IPS-NIHi7 (cell line): ENCODE data around the gene DCLK1.
A peak's percentile ranks its signal among the peaks of the same experiment; 100 is the strongest.
"Not testable (repeated sequence)": the region's sequence is repeated elsewhere in the genome, so short reads cannot be mapped to it uniquely, and the experiment has no call there.

Experiments
- DNase-seq: peaks from one replicate; pipeline ENCODE4 v3.0.0; 2012; ENCODE audit warnings: mixed read lengths; ENCODE audit errors: extremely low spot score

Gene DCLK1

GRCh38 chr13:35984776-35985453 is 146.3 kb downstream of the DCLK1 start:
- peak; percentile 49 for DNase-seq

- no peak for DNase-seq
These were observed 146.9 kb downstream of the DCLK1 start for GRCh38 chr13:35984287-35984686.

DNA sequence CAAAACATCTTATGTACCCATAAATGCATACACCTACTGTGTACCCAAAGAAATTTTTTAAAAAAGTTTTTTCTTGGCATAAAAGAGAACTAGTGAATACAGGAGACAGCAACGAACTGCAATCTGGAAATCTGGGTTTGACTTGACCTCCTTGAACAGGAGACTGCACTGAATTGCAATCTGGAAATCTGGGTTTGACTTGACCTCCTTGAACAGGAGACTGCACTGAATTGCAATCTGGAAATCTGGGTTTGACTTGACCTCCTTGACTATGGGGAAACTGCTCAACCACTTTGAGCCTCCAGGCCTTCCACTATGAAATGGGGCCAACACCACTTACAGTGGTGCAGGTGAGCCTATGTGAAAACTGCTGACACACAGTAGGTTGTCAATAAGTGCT is 147.5 kb downstream of the DCLK1 start:
- DNase-seq: not testable (repeated sequence)

- no peak for DNase-seq
These were observed 148.0 kb downstream of the DCLK1 start for GRCh38 chr13:35983206-35983605.

GRCh38 chr13:35979361-35979951 is 151.7 kb downstream of the DCLK1 start:
- no peak for DNase-seq

- DNase-seq: peak; percentile 57
These were observed 152.4 kb downstream of the DCLK1 start for GRCh38 chr13:35978607-35979316.

DNA sequence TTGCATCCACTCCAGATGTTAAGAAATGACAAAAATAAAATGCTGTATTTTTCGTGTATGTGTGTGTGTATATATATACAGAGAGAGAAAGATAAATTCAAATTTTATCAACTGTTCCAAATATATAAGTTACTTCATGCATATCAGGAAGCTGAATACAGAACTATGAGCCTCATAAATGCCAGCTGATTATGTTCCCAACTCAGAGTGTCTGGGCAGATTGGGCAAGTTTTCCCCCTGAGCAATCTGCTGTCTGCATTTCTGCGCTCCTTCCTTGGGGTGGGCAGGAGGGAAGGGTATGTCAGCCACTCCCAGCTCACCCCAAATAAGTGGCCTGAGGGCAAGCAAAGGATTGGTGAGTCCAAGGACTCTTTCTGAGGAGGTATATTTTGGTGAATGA is 154.1 kb downstream of the DCLK1 start:
- no peak for DNase-seq

- no peak for DNase-seq
These were observed 155.1 kb downstream of the DCLK1 start for GRCh38 chr13:35976126-35976525.

- not testable (repeated sequence) for DNase-seq
These were observed 164.2 kb downstream of the DCLK1 start for GRCh38 chr13:35966951-35967350.

GRCh38 chr13:35966024-35966423 is 165.2 kb downstream of the DCLK1 start:
- no peak for DNase-seq

DNA sequence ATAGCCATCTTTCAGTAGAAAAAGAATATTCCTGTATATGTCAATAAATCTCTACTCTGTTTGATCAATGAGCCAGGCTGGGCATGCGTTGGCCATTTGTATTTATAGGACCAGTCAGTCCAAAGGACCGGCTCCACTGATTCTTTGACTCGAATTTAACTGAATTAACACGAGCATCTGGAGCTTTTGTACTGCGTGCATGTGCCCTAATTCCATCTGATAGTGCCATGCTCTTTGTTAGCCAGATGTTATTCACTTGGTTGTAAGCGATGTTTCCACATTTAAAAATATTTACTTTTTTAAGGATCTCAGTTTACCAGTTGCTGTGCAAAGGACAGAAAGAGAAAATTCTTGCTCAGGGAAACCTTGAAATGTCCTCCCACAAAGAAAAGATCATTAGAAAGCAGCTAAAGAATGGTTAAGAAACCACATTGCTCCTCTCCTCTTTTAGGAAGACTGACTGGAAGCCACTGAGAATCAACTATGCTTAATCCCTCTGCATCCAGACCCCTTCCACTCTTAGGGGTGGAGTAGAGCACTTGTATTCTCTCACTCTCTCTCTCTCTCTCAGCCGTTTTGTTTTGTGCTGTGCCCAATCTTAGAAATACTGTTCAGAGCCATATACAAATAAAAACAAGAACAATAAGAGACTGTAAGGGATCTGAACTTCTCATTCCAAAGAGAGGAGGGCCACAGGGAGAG is 165.8 kb downstream of the DCLK1 start:
- no peak for DNase-seq

DNA sequence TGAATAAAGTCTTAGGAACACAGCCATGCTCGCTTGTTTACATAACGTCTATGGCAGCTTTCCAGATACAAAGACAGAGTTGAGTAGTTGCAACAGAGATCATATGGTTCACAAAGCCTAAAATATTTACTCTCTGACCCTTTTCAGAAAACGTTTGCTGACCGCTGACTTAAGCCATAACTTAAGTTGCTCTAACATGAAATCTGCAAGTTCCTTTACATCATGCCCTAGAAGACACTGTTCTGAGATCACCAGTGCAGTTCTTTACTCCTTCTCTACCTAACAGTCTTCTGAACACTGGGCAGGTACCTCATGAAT is 166.4 kb downstream of the DCLK1 start:
- DNase-seq: no peak

GRCh38 chr13:35964011-35964862 is 166.9 kb downstream of the DCLK1 start:
- no peak for DNase-seq

DNA sequence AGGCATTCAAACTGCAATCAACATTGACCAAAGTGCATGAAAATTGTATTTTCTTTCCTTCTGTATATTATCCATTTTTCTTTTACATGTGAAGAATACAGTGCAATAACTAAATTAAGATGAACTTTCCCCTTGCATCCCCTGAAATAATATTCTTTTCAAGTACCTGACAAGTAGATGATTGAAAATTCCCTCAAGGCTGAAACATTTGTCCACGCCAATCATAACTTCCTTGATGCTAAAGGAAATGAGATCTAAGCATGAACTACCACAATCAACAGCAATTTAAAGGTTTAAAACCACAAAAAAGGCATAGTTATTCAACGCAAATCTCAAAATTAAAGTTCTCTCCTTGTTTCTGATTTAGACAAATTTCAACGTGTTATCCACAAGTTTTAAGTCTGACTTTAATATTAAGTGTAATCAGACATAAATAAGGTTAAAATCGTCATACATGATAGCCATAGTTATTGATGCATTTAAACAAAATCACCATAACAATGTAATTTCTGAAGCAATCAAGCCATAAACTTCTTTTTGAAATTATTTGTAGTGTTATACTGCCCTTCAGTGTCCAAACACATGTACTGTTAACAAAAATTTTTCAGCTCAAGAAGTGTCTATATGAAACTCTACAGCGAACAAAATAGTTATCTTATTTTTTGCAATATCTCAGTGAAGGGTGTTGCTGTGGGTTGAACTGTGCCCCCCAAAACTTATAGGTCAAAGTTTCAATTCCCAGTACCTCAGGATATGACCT is 169.5 kb downstream of the DCLK1 start:
- DNase-seq: no peak

DNA sequence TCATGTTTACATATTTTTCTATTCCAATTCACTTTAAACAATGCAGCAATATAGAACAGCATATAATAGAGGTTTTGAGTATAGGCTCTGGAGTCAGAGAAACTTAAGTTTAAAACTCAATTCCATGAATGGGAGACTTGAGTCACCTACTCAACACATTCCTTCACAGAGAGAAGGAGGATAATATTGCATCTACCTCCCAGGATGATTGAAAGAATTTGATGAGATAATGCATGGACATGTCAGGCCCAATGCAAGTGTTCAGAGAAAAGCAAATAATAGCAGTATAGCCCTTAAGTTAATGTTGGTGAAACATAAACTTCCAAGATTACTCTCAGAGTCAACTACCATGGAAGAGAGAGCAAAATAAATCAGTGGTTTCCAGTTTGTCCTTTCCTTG is 170.2 kb downstream of the DCLK1 start:
- no peak for DNase-seq

DNA sequence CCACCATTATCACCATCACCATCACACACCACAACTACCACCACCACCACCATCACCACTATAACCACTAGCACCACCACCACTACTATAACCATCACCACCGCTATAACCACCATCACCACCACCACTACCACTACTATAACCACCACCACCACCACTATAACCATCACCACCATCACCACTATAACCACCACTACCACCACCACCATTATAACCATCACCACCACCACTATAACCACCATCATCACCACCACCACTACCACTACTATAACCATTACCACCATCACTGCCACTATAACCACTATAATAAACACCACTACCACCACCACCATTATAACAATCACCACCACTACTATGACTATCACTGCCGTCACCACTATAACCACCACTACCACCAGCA is 173.2 kb downstream of the DCLK1 start:
- DNase-seq: no peak

GRCh38 chr13:35957241-35957731 is 173.9 kb downstream of the DCLK1 start:
- DNase-seq: no peak

DNA sequence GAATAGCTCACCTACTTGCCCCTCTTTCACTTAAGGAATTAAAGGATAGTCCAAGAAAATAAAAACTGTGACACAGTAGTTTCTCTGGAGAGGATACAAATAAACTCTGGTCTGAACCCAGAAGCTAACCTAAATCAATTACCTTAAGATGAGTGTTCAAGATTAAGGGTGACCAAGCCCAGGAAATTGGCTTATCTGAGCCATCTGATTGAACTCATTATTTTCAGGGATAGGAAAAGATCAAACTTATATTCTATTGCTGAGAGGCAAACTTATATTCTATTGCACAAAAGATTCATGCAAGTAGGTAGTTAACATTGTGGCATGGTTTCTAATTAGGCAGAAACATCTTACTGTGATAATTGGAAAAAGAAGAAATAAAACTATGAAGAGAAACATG is 175.1 kb downstream of the DCLK1 start:
- DNase-seq: no peak

DNA sequence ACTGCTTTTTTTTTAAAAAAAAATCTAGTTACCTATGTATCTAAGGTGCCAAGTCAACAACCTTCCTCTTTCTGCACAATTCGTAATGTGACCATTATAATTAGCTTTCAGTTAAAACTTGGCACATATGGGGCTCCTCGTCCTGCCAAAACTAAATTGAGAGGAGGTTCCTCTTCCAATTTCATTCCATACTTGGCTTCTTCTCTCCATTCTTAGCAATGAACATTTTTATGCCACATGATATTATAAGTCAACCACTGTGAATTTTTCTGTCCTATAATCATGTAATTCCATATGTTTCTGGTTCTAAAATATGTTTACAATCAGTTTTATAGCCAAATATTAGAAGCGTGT is 177.0 kb downstream of the DCLK1 start:
- no peak for DNase-seq

DNA sequence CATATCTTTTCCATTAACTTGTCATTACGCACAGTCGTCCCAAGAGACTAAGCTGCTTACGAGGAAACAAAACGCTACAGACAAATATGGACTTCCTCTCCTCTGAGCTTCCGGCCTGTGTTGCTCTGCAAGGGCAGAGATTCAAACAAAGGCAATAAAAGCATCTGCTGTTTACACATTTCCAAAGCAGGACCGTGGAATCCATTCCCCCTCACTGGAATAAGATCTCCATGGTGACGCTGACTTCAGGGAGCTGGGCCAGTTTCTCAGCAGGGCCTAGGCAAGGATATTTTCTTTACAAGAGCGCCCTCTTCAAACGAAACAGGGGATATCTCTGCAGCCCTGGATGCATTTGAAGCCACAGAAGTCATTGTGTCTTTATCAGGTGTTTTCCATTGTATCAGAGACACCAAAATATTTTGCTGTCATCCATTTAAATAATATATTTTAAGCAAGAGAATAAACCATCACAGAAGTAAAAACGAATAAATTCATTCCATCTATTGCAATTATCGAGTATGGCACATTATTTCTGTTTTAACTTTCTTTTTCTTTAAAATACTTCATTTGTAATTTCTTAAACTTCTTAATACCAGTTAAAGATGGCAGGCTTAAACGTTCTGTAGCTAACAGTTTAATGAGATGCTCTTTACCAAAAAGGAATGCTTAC is 177.5 kb downstream of the DCLK1 start:
- peak; percentile 85 for DNase-seq
